ENCODE measurements around the gene GLIS2.

DNA sequence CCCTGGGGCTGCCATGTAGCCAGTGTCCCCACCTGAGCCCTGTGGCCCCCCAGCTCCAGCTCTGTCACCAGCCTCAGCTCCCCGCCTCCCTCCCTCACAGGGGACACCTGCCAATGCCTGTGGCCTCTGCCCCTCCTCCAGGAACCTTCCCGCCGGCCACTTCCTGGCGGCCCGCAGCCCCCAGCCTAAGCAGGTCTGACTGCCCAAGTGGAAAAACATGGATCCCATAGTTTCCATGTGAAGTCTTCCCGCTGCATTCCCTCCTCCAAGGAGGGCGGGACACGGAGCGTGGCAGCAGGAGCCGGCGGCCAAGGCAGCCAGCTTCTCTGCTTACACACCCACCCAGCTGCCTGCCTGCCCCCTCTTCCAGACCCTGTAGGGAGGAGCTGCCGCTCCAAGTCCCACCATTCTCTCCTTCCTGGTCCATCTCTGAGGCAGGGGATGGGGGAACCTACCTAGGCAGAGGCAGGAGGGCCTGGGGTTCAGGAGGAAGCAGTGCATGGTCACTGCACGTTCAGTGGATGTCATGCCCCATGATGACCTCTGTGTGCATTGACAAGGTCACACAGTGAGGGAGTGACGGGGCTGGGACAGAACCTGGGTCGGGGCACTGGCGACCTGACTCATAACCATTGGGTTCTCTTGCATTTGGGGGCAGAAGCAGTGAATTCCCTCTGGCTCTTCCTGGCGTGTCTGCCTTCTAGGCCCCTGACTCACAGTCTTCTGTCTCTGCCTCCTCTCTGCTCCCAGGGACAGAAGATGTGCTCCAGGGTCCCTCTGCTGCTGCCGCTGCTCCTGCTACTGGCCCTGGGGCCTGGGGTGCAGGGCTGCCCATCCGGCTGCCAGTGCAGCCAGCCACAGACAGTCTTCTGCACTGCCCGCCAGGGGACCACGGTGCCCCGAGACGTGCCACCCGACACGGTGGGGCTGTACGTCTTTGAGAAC is 64.5 kb downstream of the GLIS2 start:
- TF ChIP-seq POLR2A (IDR thresholded peaks at IDR 0.05; ENCODE audit: extremely low read depth, insufficient read length) (no peak), MYC (IDR thresholded peaks at IDR 0.05; ENCODE audit: low read depth, low read length) (no peak)
- TF ChIP-seq, protein P1, sequence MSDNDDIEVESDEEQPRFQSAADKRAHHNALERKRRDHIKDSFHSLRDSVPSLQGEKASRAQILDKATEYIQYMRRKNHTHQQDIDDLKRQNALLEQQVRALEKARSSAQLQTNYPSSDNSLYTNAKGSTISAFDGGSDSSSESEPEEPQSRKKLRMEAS (IDR thresholded peaks at IDR 0.05; ENCODE audit: low read depth, low read length) = no peak
- TF ChIP-seq, protein P2, sequence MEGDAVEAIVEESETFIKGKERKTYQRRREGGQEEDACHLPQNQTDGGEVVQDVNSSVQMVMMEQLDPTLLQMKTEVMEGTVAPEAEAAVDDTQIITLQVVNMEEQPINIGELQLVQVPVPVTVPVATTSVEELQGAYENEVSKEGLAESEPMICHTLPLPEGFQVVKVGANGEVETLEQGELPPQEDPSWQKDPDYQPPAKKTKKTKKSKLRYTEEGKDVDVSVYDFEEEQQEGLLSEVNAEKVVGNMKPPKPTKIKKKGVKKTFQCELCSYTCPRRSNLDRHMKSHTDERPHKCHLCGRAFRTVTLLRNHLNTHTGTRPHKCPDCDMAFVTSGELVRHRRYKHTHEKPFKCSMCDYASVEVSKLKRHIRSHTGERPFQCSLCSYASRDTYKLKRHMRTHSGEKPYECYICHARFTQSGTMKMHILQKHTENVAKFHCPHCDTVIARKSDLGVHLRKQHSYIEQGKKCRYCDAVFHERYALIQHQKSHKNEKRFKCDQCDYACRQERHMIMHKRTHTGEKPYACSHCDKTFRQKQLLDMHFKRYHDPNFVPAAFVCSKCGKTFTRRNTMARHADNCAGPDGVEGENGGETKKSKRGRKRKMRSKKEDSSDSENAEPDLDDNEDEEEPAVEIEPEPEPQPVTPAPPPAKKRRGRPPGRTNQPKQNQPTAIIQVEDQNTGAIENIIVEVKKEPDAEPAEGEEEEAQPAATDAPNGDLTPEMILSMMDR (IDR thresholded peaks at IDR 0.05; ENCODE audit: low read depth, low read length) = no peak
